ENCODE results near the gene NTN4. TPM values are rescaled to one million over a fixed set of nuclear protein-coding genes. Genes with fewer than 3 reads are reported as not detected.
"Not testable (repeated sequence)": the region's sequence is repeated elsewhere in the genome, so short reads cannot be mapped to it uniquely, and the experiment has no call there.

NTN4 gene
- total RNA-seq, 2 experiments from 2014 or later = not detected

DNA sequence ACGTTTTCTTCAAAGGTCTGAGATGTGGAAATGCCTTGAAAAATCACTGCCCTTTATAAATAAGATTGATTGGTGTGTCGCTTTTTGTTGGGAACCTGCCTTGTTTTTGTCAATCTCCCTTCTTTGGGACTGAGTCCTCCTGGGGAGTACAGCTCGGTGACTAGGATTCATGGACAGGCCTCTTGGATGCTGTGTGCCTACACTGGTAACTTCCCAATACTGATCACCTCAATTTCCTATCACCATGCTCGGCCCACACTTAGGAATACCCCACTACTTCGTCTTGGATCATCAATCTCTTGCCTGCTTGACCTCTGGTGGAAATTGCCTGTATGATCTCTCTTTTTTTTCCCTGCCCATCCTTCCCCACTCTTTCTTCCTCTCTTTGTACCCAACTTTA lies 34.2 kb downstream of the NTN4 start:
- H3K4me1 Mint-ChIP-seq = no peaks in the 10 kb centered on the region
- no peak for ATAC-seq
- H3K27me3 Mint-ChIP-seq = peaks cover 25% of the 10 kb centered on the region
- no peaks in the 10 kb centered on the region for H3K9me3 Mint-ChIP-seq (ENCODE audit: low read depth)
- DNase-seq = no peak
- H3K27ac Mint-ChIP-seq = no peak overlapping the region
- CTCF ChIA-PET = no interaction called here
- H3K36me3 Mint-ChIP-seq = no peaks in the 10 kb centered on the region
- H3K4me3 Mint-ChIP-seq = no peak overlapping the region

DNA sequence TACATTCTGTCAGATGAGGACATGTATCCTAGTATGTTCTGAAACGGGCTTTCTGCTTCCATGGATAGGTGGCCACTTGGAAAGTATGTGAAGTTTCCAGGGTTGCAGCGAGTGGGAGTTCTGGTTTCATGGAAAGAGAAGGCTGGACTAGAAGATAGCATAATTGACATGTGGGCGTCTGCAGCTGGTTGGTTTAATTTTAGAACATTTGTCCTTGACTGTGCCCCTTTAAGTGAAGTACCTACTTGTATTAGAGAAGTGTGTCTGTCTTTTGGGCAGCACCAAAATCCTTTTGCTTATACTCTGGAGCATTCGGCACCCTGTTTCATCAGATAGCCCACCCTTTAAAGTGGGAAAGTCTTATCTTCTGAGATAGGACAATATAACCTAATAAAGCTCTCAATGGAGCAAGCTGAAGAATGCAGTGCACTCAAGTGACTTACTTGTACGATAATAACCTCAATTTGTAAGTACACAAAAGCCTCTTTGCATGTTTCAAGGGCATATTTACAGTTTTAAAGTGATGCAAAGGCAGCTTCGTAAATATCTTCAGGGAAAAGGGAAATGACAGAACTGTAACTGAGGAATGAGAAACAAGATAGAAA lies 35.2 kb downstream of the NTN4 start:
- Mint-ChIP-seq H3K27ac (no peak overlapping the region), H3K27me3 (peaks cover 19% of the 10 kb centered on the region), H3K9me3 (ENCODE audit: low read depth) (no peaks in the 10 kb centered on the region), H3K4me1 (no peaks in the 10 kb centered on the region), H3K36me3 (no peaks in the 10 kb centered on the region), H3K4me3 (no peak overlapping the region)
- DNase-seq = no peak
- no peak for ATAC-seq
- CTCF ChIA-PET = no interaction called here

DNA sequence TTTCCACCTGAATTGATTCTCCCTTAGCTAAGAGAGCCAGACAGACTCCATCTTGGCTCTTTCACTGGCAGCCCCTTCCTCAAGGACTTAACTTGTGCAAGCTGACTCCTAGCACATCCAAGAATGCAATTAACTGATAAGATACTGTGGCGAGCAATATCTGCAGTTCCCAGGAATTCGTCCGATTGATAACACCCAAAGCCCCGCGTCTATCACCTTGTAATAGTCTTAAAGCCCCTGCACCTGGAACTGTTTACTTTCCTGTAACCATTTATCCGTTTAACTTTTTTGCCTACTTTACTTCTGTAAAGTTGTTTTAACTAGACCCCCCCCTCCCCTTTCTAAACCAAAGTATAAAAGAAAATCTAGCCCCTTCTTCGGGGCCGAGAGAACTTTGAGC lies 44.5 kb downstream of the NTN4 start:
- CTCF ChIA-PET = interaction anchor here (0.6 kb wide), 1 partner anchor 47 kb away, joined by 3 read pairs; no protein-coding TSS in a partner anchor
- ATAC-seq; H3K27ac Mint-ChIP-seq; H3K4me3 Mint-ChIP-seq; H3K4me1 Mint-ChIP-seq; DNase-seq; H3K9me3 Mint-ChIP-seq (ENCODE audit: low read depth); H3K36me3 Mint-ChIP-seq: not testable (repeated sequence)
- peaks cover 22% of the 10 kb centered on the region for H3K27me3 Mint-ChIP-seq

DNA sequence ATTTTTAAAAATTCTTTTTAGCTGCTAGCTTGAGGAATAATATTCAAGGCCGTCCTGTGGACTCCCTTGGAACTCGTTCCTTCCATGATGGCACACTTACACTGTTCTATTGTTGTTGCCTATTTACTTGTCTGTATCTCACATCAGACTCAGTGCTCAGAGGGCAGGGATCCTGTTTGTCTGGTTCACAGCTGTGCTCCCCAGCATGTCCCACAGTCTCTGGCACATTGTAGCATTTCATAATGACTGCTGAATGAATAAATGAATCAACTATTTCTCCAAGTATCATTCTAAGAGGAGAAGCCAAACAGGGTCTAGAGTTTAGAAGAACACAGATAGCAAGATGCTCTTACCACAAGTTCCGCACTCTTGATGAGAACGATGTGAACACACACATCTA lies 48.0 kb downstream of the NTN4 start:
- ATAC-seq = no peak
- CTCF ChIA-PET = no interaction called here
- no peaks in the 10 kb centered on the region for H3K9me3 Mint-ChIP-seq (ENCODE audit: low read depth)
- no peak overlapping the region for H3K4me3 Mint-ChIP-seq
- DNase-seq = no peak
- no peak overlapping the region for H3K27ac Mint-ChIP-seq
- H3K27me3 Mint-ChIP-seq = peaks cover 27% of the 10 kb centered on the region
- peaks cover 1% of the 10 kb centered on the region for H3K36me3 Mint-ChIP-seq
- no peaks in the 10 kb centered on the region for H3K4me1 Mint-ChIP-seq

DNA sequence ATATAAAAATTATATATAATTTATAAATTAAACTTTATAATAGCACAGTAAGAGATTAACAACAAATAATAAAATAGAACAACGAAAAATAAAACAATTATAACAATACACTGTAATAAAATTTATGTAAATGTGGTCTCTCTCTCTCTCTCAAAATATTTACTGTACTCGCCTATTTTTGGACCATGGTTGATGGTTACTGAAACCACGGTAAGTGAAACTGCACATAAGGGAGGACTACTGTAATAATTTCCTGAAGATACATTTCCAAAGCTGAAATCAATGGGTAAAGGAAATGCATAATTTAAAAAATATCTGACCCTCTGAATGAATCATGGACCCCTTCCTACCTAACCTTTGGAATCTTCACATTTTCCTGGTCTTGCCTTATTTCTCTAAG lies 48.9 kb downstream of the NTN4 start:
- no peaks in the 10 kb centered on the region for H3K4me1 Mint-ChIP-seq

DNA sequence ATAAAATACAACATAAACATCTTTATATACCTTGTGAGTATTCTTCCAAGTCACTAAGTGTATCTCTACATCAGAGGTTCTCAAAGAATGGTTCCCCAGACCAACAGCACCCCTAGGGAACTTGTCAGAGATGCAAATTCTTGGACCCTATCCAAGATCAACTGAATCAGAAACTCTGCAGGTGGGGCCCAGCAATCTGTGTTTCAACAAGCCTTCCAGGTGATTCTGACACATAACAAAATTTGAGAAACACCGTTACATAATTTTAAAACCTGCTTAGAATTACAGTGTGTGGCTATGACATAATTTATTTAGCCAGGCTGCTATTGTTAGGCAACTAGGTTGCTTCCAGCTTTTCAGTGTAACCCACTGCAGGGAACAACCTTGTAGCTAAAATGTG lies 49.8 kb downstream of the NTN4 start:
- Mint-ChIP-seq H3K4me3 (no peak overlapping the region), H3K9me3 (ENCODE audit: low read depth) (no peaks in the 10 kb centered on the region), H3K4me1 (no peaks in the 10 kb centered on the region), H3K36me3 (no peaks in the 10 kb centered on the region), H3K27me3 (peaks cover 22% of the 10 kb centered on the region), H3K27ac (no peak overlapping the region)
- CTCF ChIA-PET = no interaction called here
- no peak for DNase-seq
- no peak for ATAC-seq

More for the DNA sequence above, 48.9 kb downstream of the NTN4 start:
- Mint-ChIP-seq H3K4me3 (no peak overlapping the region), H3K36me3 (peaks cover 1% of the 10 kb centered on the region), H3K27me3 (peaks cover 28% of the 10 kb centered on the region), H3K9me3 (ENCODE audit: low read depth) (no peaks in the 10 kb centered on the region), H3K27ac (no peak overlapping the region)
- ATAC-seq (no peak), DNase-seq (no peak)
- CTCF ChIA-PET = no interaction called here

DNA sequence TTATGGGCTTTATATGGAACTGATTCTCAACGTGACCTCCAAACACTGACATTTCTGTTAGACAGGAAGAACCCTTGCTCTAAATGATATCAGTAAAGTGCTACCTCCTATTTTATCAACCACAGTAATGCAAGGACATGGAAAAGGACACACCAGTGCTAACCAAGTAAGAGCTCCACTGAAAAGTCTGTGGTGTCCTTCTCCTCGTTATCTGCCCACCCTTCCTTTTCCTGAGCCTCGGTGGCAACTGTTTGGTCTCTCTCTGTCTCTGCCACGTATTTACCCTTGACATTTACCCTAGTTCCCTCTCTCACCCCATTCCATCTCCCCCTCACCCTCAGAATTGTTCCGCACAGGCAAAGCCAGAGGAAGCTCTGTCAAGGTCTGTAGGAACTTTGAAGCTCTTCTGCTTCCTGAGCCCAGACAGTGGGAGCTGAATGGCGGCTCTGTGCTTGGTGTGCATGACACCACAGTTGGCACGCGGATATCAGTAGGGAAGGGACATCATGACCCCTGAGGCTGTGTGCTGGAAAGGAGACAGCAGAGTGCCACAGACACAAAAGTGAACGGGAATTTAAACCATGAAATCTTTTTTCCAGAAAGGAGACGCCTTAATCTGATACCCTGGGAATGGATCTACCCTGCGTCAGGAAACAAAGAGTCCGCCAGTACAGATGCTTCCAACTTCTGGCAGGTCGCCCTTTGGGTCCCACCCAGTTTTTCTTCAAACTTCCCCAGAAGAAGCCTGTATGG lies 50.8 kb downstream of the NTN4 start:
- CTCF ChIA-PET = no interaction called here
- ATAC-seq = no peak
- H3K27ac Mint-ChIP-seq = no peak overlapping the region
- no peaks in the 10 kb centered on the region for H3K36me3 Mint-ChIP-seq
- H3K4me1 Mint-ChIP-seq = no peaks in the 10 kb centered on the region
- H3K4me3 Mint-ChIP-seq = no peak overlapping the region
- no peak for DNase-seq
- no peaks in the 10 kb centered on the region for H3K9me3 Mint-ChIP-seq (ENCODE audit: low read depth)
- peaks cover 14% of the 10 kb centered on the region for H3K27me3 Mint-ChIP-seq

DNA sequence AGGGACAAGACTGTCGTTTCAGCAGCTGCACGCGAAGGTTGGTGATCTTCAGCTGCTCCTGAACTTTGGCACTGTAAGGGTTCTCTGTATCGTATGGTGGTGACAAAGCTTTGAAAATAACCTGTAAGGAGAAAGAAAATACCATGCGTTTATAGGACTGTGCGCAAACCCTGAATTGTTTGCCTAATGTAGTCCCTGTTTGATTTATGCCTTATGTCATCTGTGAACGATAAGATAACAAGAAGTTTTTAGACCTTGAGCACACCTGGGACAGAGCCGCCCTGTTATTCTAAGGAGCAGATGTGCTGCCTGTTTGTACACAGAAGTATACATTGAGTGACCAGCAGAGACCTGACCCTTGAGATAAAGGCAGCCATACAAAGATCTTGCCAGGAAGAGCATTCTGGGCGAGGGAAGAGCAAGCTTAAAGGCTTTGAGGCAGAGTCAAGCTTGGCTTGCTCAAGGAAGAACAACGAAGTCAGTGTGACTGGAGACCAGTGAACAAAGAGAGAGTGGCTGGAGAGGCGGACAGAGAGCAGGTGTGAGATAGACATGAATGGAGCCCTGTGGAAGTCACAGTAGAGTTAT lies 52.4 kb downstream of the NTN4 start:
- Mint-ChIP-seq H3K9me3 (ENCODE audit: low read depth) (no peaks in the 10 kb centered on the region), H3K27me3 (peaks cover 7% of the 10 kb centered on the region), H3K27ac (no peak overlapping the region), H3K4me1 (no peaks in the 10 kb centered on the region), H3K36me3 (no peaks in the 10 kb centered on the region), H3K4me3 (no peak overlapping the region)
- ATAC-seq (no peak), DNase-seq (no peak)
- CTCF ChIA-PET = no interaction called here

DNA sequence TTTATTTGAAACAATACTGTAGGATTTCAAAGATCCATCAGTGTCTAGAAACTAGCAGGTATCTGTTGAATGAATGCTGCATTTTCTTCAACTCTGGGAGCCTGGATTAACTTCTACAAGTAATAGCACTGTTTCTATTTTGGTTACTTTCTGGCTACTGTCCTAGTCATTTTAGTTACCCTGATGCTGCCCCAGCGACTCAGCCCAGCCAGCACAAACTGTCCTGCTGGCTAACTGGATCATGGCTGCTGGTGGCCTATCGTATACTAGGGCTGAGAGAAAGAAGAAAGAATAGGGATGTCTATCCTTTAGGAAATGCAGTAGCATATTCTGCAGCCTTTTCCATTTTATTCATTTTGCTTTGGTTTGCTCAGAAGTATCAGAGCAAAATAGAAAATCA lies 53.9 kb downstream of the NTN4 start:
- Mint-ChIP-seq H3K4me1 (no peaks in the 10 kb centered on the region), H3K27me3 (peaks cover 7% of the 10 kb centered on the region), H3K4me3 (no peak overlapping the region), H3K9me3 (ENCODE audit: low read depth) (no peaks in the 10 kb centered on the region), H3K36me3 (no peaks in the 10 kb centered on the region), H3K27ac (no peak overlapping the region)
- ATAC-seq = no peak
- CTCF ChIA-PET = no interaction called here
- DNase-seq = no peak

DNA sequence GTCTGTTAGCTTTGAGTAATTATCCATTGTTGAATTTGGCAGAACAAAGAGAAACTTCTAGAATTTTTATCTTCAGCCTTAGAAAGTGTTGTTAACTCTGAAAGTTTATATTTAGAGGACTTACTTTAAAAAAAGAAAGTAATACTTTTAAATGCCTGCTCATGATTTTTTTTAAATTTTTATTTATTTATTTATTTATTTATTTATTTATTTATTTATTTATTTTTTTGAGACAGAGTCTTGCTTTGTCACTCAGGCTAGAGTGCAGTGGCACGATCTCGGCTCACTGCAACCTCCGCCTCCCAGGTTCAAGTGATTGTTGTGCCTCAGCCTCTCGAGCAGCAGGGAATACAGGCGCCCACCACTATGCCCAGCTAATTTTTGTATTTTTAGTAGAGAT lies 54.8 kb downstream of the NTN4 start:
- H3K4me3 Mint-ChIP-seq; H3K27ac Mint-ChIP-seq; H3K27me3 Mint-ChIP-seq; ATAC-seq; H3K36me3 Mint-ChIP-seq; H3K4me1 Mint-ChIP-seq; CTCF ChIA-PET; H3K9me3 Mint-ChIP-seq (ENCODE audit: low read depth); DNase-seq: not testable (repeated sequence)

DNA sequence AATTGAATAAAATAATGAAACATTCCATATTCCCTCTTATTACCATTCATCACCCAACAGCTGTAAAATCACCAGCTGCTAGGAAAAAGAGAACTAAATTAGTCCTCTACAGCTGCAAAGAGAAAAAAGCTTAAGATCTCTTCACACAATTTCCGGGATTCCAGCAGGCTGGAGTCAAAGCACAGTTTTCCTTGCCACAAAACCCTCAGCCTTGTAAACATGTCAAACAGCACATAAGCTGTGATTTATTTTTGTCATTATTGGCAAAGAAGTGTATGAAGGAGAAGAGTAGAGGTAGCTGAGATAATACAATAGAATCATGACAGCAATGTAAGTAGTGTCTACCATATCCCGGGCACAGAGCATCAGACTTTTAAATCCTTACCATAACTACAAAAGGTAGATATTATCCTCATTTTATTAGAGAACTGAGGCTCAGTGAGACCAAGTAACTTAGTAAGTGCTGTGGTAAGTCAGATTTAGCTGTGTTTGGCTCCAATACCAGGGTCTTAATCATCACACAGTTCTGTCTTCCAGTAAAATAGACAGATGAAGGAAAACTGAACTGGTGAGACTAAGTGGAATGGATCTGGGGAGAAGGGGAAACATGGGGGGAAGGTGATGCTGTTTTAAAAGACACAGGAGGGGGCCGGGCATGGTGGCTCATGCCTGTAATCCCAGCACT lies 57.3 kb downstream of the NTN4 start:
- no peak for ATAC-seq
- CTCF ChIA-PET = no interaction called here
- Mint-ChIP-seq H3K4me1 (no peaks in the 10 kb centered on the region), H3K36me3 (no peaks in the 10 kb centered on the region), H3K4me3 (no peak overlapping the region), H3K27me3 (peaks cover 5% of the 10 kb centered on the region), H3K9me3 (ENCODE audit: low read depth) (no peaks in the 10 kb centered on the region), H3K27ac (no peak overlapping the region)
- DNase-seq = no peak

DNA sequence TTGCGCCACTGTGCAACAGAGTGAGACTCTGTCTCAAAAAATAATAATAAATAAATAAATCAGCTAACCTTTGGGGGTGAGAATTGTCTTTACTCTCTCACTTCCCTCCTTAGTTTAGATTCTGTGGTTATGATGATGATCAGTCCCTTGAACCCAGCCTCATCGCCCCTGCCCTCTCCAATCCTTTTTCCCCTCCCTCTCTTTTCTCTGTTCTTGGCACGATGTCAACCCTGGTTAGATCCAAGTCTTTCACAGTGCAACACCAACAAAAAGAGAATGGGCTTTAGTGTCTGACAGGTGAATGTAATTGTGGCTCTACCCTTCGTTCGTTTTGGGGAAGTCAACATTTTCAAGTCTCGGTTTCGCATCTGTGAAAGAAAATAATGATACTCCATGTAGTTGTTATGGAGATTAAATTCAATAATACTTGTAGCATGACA lies 59.0 kb downstream of the NTN4 start:
- DNase-seq = no peak
- no peaks in the 10 kb centered on the region for H3K9me3 Mint-ChIP-seq (ENCODE audit: low read depth)
- no peak for ATAC-seq
- no peak overlapping the region for H3K4me3 Mint-ChIP-seq
- CTCF ChIA-PET = no interaction called here
- no peak overlapping the region for H3K27ac Mint-ChIP-seq
- no peaks in the 10 kb centered on the region for H3K4me1 Mint-ChIP-seq
- peaks cover 3% of the 10 kb centered on the region for H3K27me3 Mint-ChIP-seq
- no peaks in the 10 kb centered on the region for H3K36me3 Mint-ChIP-seq

DNA sequence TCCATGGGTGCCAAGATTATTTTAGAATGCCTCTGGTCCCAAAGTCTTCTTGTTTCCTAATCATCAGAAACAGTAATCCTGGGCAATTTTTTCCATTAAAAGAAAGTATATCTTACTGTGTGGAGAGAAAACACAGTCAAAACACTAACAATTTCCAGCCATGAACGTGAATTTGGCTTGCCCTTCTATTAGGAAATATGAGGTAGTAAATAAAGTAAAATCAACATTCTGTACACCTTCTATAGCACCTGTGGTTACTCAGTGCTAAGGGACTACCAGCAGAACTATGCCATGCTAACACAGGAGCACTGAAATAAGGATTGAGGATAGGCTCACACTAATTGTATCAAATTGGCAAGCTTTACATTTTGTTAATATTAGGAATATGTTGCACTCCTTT lies 60.1 kb downstream of the NTN4 start:
- peaks cover 5% of the 10 kb centered on the region for H3K27me3 Mint-ChIP-seq
- no peaks in the 10 kb centered on the region for H3K4me1 Mint-ChIP-seq
- no peak for DNase-seq
- H3K27ac Mint-ChIP-seq = no peak overlapping the region
- H3K36me3 Mint-ChIP-seq = no peaks in the 10 kb centered on the region
- no peaks in the 10 kb centered on the region for H3K9me3 Mint-ChIP-seq (ENCODE audit: low read depth)
- CTCF ChIA-PET = no interaction called here
- no peak overlapping the region for H3K4me3 Mint-ChIP-seq
- no peak for ATAC-seq

DNA sequence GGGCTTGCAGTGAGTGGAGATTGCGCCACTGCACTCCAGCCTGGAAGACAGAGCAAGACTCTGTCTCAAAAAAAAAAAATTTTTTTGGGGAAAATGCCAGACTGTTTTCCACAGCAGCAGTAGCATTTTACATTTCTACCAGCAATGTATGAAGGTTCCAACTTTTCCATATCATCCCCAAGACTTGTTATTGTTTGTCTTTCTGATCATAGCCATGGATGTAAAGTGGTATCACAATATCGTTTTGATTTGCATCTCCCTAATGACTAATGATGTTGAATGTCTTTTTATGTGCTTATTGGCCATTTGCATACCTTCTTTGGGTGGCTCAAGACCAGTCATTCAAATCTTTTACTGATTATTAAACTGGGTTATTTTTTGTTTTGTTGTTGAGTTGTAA lies 63.7 kb downstream of the NTN4 start:
- Mint-ChIP-seq H3K4me3 (no peak overlapping the region), H3K27me3 (peaks cover 11% of the 10 kb centered on the region), H3K36me3 (no peaks in the 10 kb centered on the region), H3K9me3 (ENCODE audit: low read depth) (no peaks in the 10 kb centered on the region), H3K4me1 (no peaks in the 10 kb centered on the region), H3K27ac (no peak overlapping the region)
- CTCF ChIA-PET = no interaction called here
- ATAC-seq = no peak
- no peak for DNase-seq
